Measurements from ENCODE around the gene FAM237B. TPM values are rescaled to one million over a fixed set of nuclear protein-coding genes. Genes with fewer than 3 reads are reported as not detected.

FAM237B gene
- total and polyA plus RNA-seq, 9 of the 15 experiments (the other 6 are each of a cell fraction or from before 2014, with no cell fraction given) = not detected

DNA sequence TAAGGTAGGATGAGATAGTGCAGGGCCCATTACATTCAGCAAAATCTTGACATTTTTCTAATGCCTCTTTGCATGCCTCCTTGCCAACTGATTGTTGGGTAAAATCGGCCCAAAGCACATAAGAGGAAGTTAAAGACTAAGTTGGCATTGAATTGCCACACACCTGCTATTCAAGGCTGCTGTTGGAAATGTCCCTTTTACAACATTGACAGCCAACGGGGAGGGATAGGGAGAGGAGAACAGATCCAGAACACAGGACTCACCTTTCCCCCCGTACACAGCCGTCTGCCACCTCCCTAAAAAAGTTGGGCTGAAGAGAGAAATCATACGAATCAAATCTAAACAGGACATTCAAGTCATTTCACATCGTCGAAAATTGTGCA, 695 bp downstream of the FAM237B start (continued):
- TF ChIP-seq, protein P1, sequence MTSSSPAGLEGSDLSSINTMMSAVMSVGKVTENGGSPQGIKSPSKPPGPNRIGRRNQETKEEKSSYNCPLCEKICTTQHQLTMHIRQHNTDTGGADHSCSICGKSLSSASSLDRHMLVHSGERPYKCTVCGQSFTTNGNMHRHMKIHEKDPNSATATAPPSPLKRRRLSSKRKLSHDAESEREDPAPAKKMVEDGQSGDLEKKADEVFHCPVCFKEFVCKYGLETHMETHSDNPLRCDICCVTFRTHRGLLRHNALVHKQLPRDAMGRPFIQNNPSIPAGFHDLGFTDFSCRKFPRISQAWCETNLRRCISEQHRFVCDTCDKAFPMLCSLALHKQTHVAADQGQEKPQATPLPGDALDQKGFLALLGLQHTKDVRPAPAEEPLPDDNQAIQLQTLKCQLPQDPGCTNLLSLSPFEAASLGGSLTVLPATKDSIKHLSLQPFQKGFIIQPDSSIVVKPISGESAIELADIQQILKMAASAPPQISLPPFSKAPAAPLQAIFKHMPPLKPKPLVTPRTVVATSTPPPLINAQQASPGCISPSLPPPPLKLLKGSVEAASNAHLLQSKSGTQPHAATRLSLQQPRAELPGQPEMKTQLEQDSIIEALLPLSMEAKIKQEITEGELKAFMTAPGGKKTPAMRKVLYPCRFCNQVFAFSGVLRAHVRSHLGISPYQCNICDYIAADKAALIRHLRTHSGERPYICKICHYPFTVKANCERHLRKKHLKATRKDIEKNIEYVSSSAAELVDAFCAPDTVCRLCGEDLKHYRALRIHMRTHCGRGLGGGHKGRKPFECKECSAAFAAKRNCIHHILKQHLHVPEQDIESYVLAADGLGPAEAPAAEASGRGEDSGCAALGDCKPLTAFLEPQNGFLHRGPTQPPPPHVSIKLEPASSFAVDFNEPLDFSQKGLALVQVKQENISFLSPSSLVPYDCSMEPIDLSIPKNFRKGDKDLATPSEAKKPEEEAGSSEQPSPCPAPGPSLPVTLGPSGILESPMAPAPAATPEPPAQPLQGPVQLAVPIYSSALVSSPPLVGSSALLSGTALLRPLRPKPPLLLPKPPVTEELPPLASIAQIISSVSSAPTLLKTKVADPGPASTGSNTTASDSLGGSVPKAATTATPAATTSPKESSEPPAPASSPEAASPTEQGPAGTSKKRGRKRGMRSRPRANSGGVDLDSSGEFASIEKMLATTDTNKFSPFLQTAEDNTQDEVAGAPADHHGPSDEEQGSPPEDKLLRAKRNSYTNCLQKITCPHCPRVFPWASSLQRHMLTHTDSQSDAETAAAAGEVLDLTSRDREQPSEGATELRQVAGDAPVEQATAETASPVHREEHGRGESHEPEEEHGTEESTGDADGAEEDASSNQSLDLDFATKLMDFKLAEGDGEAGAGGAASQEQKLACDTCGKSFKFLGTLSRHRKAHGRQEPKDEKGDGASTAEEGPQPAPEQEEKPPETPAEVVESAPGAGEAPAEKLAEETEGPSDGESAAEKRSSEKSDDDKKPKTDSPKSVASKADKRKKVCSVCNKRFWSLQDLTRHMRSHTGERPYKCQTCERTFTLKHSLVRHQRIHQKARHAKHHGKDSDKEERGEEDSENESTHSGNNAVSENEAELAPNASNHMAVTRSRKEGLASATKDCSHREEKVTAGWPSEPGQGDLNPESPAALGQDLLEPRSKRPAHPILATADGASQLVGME (CRISPR knock-in tag; IDR thresholded peaks at IDR 0.05) = no peak
- TF ChIP-seq SIN3A (IDR thresholded peaks at IDR 0.05; ENCODE audit: borderline replicate concordance in 2 of 2, control insufficient read depth in 1 of 2, low read depth in 2 of 2, low read length in 2 of 2) = no peak
- TF ChIP-seq, protein P2, sequence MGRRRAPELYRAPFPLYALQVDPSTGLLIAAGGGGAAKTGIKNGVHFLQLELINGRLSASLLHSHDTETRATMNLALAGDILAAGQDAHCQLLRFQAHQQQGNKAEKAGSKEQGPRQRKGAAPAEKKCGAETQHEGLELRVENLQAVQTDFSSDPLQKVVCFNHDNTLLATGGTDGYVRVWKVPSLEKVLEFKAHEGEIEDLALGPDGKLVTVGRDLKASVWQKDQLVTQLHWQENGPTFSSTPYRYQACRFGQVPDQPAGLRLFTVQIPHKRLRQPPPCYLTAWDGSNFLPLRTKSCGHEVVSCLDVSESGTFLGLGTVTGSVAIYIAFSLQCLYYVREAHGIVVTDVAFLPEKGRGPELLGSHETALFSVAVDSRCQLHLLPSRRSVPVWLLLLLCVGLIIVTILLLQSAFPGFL (CRISPR knock-in tag; IDR thresholded peaks at IDR 0.05) = no peak
- no peak for TF ChIP-seq ZKSCAN3 (CRISPR knock-in tag; IDR thresholded peaks at IDR 0.05)
- TF ChIP-seq, protein P3, sequence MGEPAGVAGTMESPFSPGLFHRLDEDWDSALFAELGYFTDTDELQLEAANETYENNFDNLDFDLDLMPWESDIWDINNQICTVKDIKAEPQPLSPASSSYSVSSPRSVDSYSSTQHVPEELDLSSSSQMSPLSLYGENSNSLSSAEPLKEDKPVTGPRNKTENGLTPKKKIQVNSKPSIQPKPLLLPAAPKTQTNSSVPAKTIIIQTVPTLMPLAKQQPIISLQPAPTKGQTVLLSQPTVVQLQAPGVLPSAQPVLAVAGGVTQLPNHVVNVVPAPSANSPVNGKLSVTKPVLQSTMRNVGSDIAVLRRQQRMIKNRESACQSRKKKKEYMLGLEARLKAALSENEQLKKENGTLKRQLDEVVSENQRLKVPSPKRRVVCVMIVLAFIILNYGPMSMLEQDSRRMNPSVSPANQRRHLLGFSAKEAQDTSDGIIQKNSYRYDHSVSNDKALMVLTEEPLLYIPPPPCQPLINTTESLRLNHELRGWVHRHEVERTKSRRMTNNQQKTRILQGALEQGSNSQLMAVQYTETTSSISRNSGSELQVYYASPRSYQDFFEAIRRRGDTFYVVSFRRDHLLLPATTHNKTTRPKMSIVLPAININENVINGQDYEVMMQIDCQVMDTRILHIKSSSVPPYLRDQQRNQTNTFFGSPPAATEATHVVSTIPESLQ (CRISPR knock-in tag; IDR thresholded peaks at IDR 0.05) = no peak
- no peak for TF ChIP-seq ZNF408 (CRISPR knock-in tag; IDR thresholded peaks at IDR 0.05; ENCODE audit: low read depth)
- no peak for TF ChIP-seq GTF2F1 (IDR thresholded peaks at IDR 0.05; ENCODE audit: low read depth, low read length)
- no peak for TF ChIP-seq ZNF263 (CRISPR knock-in tag; IDR thresholded peaks at IDR 0.05; ENCODE audit: borderline replicate concordance)
- no peak for TF ChIP-seq SUPT5H (IDR thresholded peaks at IDR 0.05)
- TF ChIP-seq, protein P4, sequence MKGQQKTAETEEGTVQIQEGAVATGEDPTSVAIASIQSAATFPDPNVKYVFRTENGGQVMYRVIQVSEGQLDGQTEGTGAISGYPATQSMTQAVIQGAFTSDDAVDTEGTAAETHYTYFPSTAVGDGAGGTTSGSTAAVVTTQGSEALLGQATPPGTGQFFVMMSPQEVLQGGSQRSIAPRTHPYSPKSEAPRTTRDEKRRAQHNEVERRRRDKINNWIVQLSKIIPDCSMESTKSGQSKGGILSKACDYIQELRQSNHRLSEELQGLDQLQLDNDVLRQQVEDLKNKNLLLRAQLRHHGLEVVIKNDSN (CRISPR knock-in tag; IDR thresholded peaks at IDR 0.05) = no peak
- TF ChIP-seq, protein P5, sequence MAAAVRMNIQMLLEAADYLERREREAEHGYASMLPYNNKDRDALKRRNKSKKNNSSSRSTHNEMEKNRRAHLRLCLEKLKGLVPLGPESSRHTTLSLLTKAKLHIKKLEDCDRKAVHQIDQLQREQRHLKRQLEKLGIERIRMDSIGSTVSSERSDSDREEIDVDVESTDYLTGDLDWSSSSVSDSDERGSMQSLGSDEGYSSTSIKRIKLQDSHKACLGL (CRISPR knock-in tag; IDR thresholded peaks at IDR 0.05; ENCODE audit: borderline replicate concordance, poor library complexity, severe bottlenecking) = no peak
